AG04450 (cell line): ENCODE data around the gene COL26A1. TPM values are rescaled to one million over a fixed set of nuclear protein-coding genes. Genes with fewer than 3 reads are reported as not detected.

Source experiments
- CTCF ChIA-PET: fragments of 300-600, 350-600 bp; formaldehyde crosslinking; extraction: SDS; loops from one replicate; lab custom pipeline; 2022; ENCODE audit warnings: antibody characterized with exemption, inconsistent platforms; lab: Charles Lee
- POLR2A ChIA-PET: fragments of 350-600 bp; formaldehyde crosslinking; extraction: SDS; loops from one replicate; lab custom pipeline; 2021; ENCODE audit warnings: antibody characterized with exemption, inconsistent platforms; lab: Yijun Ruan, JAX
- DNase-seq: peaks from one replicate; pipeline ENCODE4 v3.0.0-alpha.2; 2011; ENCODE audit warnings: low read depth, low spot score
- H3K27ac ChIP-seq: one replicate; pipeline ENCODE4 v1.5.1; 2012; ENCODE audit warnings: low read depth, low read length, control low read depth
- H3K27me3 ChIP-seq: one replicate; pipeline ENCODE4 v1.6.0; 2012; ENCODE audit warnings: low read length; ENCODE audit not compliant: control insufficient read depth, insufficient read depth
- H3K4me3 ChIP-seq: 2 replicates; pipeline ENCODE4 v1.5.1; 2011; ENCODE audit warnings: mild to moderate bottlenecking, low read depth, low read length, control low read depth
- H3K9me3 ChIP-seq: 2 replicates; pipeline ENCODE4 v1.5.1; 2012; ENCODE audit warnings: low read length; ENCODE audit not compliant: control insufficient read depth, insufficient read depth
- CTCF ChIP-seq: IDR thresholded peaks from 2 replicates; pipeline ENCODE4 v1.5.1; 2011; ENCODE audit warnings: low read depth, low read length, control low read depth, inconsistent platforms
- polyA plus RNA-seq: library from polyadenylated mRNA; depleted of rRNA; stranded (reverse); fragments of >200 nt; gene quantifications from 2 replicates; pipeline ENCODE4 v1.2.3, GENCODE V29; 2011

Gene COL26A1
- polyA plus RNA-seq, 1 experiment, result 0.06 TPM

GRCh38 chr7:101590663-101591435 lies 228.2 kb downstream of the COL26A1 start:
- Histone ChIP-seq H3K4me3 (no peak overlapping the region), H3K27me3 (peaks cover 16% of the 10 kb centered on the region), H3K9me3 (no peaks in the 10 kb centered on the region), H3K27ac (no peak overlapping the region)
- no peak for DNase-seq
- TF ChIP-seq CTCF, result no peak
- POLR2A ChIA-PET, result no interaction called here
- CTCF ChIA-PET, result no interaction called here

GRCh38 chr7:101591504-101591903 lies 228.8 kb downstream of the COL26A1 start:
- Histone ChIP-seq H3K27me3 (peaks cover 20% of the 10 kb centered on the region), H3K9me3 (no peaks in the 10 kb centered on the region), H3K4me3 (no peak overlapping the region), H3K27ac (no peak overlapping the region)
- POLR2A ChIA-PET, result no interaction called here
- CTCF ChIA-PET, result no interaction called here
- no peak for TF ChIP-seq CTCF
- no peak for DNase-seq

DNA sequence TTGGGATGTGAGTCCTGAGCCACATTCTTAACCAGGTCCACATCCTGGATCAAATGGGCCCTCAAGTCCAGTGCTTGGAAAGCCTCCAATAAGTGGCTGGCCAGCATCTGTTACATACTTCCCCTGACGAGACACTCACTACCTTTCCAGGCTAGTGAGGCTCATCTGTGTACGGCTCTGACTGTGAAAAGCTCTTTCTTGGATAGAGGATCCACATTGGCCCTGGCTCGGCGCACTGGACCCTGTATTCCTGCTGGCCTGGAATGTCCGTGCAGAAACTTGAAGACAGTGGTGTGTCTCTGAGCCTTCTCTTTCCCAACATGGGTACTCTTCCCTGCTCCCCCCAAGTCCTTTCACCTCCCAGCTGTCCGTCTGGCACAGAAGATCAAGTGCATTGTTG lies 230.9 kb downstream of the COL26A1 start:
- peaks cover 20% of the 10 kb centered on the region for H3K27me3 ChIP-seq
- POLR2A ChIA-PET, result no interaction called here
- no peak overlapping the region for H3K27ac ChIP-seq
- no peak for DNase-seq
- no peak overlapping the region for H3K4me3 ChIP-seq
- CTCF ChIA-PET, result interaction anchor here (0.6 kb wide), 1 partner anchor 8 kb away, joined by 3 read pairs; no protein-coding TSS in a partner anchor
- H3K9me3 ChIP-seq, result no peaks in the 10 kb centered on the region
- no peak for TF ChIP-seq CTCF

GRCh38 chr7:101594790-101595189 lies 232.1 kb downstream of the COL26A1 start:
- Histone ChIP-seq H3K4me3 (no peak overlapping the region), H3K27ac (no peak overlapping the region), H3K9me3 (no peaks in the 10 kb centered on the region), H3K27me3 (peaks cover 18% of the 10 kb centered on the region)
- ChIA-PET POLR2A (no interaction called here), CTCF (interaction anchor here (1.2 kb wide), 1 partner anchor 9 kb away, joined by 6 read pairs; no protein-coding TSS in a partner anchor)
- no peak for TF ChIP-seq CTCF
- DNase-seq, result no peak

DNA sequence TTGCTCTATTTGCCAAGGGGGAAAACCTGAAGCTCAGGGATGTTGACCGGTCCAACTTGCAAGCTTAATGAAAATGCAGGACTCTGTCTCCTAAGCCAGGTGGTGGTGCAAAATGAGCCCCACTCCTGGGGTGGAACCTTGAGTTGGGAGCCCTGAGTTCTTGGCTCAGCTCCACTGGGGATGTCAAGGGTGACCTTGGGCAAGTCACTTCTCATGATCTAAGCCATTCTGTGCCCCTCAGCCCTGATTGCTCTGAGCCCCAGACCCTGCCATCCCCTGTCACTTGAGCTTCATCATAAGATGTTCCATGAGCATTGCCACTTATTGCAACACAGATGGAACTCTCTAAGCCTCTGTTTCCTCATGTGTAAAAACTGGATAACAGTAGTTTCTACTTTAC lies 232.6 kb downstream of the COL26A1 start:
- TF ChIP-seq CTCF, result no peak
- Histone ChIP-seq H3K27me3 (peaks cover 18% of the 10 kb centered on the region), H3K9me3 (no peaks in the 10 kb centered on the region), H3K27ac (no peak overlapping the region), H3K4me3 (no peak overlapping the region)
- POLR2A ChIA-PET, result no interaction called here
- CTCF ChIA-PET, result interaction anchor here (0.5 to 1.2 kb wide), 2 partner anchors 9 to 245 kb away, joined by 3 to 6 read pairs; no protein-coding TSS in a partner anchor
- no peak for DNase-seq
